Kidney capillary endothelial cell (primary cell): Measurements from ENCODE around the gene CUL7.
"Not testable (repeated sequence)": the region's sequence is repeated elsewhere in the genome, so short reads cannot be mapped to it uniquely, and the experiment has no call there.

ENCODE experiments used
- DNase-seq: peaks from one replicate; pipeline ENCODE4 v3.0.0-alpha.2; 2018; ENCODE audit warnings: low spot score

CUL7 gene

GRCh38 chr6:43014434-43014909 is 39.2 kb downstream of the CUL7 start:
- peak; percentile 42 for DNase-seq

GRCh38 chr6:43013843-43014433 is 39.7 kb downstream of the CUL7 start, which contains the start of the genes KLHDC3 and MEA1:
TSS of gene KLHDC3 (plus strand) at chr6:43014249. CDS start at chr6:43017193, 2,944 bp downstream.
TSS of gene MEA1 (minus strand) at chr6:43013946. CDS start at chr6:43013813, 133 bp downstream.
- DNase-seq: peak; percentile 100

- DNase-seq: no peak
These were observed 40.4 kb downstream of the CUL7 start for GRCh38 chr6:43013097-43013842.

- DNase-seq: no peak
These were observed 41.3 kb downstream of the CUL7 start for GRCh38 chr6:43012364-43012763.

GRCh38 chr6:43011207-43011606 is 42.4 kb downstream of the CUL7 start:
- no peak for DNase-seq

- DNase-seq: peak; percentile 39
These were observed 44.5 kb downstream of the CUL7 start for GRCh38 chr6:43009124-43009523.

GRCh38 chr6:43007126-43007525 is 46.5 kb downstream of the CUL7 start:
- DNase-seq: no peak

- no peak for DNase-seq
These were observed 47.4 kb downstream of the CUL7 start for GRCh38 chr6:43006251-43006650.

- DNase-seq: no peak
These were observed 47.8 kb downstream of the CUL7 start for GRCh38 chr6:43005844-43006243.

GRCh38 chr6:43001843-43002242 is 51.8 kb downstream of the CUL7 start:
- no peak for DNase-seq

- not testable (repeated sequence) for DNase-seq
These were observed 55.4 kb downstream of the CUL7 start for GRCh38 chr6:42998205-42998604.

GRCh38 chr6:42996513-42996912 is 57.1 kb downstream of the CUL7 start:
- no peak for DNase-seq

- DNase-seq: no peak
These were observed 60.2 kb downstream of the CUL7 start for GRCh38 chr6:42993445-42993844.

- DNase-seq: no peak
These were observed 63.7 kb downstream of the CUL7 start for GRCh38 chr6:42989923-42990322.

- no peak for DNase-seq
These were observed 65.1 kb downstream of the CUL7 start for GRCh38 chr6:42988486-42989020.
